IPS-18c (cell line): ENCODE results near the gene OMG.

Experiments
- H3K4me3 ChIP-seq: 2 replicates; pipeline ENCODE4 v1.7.0; 2013; ENCODE audit warnings: low read depth, mild to moderate bottlenecking, low read length, moderate library complexity; ENCODE audit not compliant: insufficient read depth
- H3K9me3 ChIP-seq: one replicate; pipeline ENCODE4 v1.6.1; 2013; ENCODE audit warnings: mild to moderate bottlenecking, low read length, moderate library complexity; ENCODE audit not compliant: control insufficient read depth, insufficient read depth

The OMG gene

GRCh38 chr17:31248986-31249834 lies 47.8 kb downstream of the OMG start:
- Histone ChIP-seq H3K4me3 (no peak overlapping the region), H3K9me3 (no peaks in the 10 kb centered on the region)
